Thyroid gland (tissue), 4 donors: Measurements from ENCODE around the gene ACSBG1.

Experiments used
- POLR2A ChIP-seq, 2 donors: fragments of 450-650 bp; IDR thresholded peaks; one replicate each; pipeline ENCODE4 v1.6.1; 2017; ENCODE audit warnings: antibody characterized with exemption in 2 of 2, mild to moderate bottlenecking in 2 of 2, moderate library complexity in 1 of 2
- TF ChIP-seq, protein P1 (sequence below), 6 experiments: fragments of 200-600 bp in 3 of 6; fragments of 450-650 bp in 3 of 6; sonication (generic) in 3 of 6; IDR thresholded peaks; one replicate each; pipeline ENCODE4 v1.5.1; 2016 to 2019; ENCODE audit warnings: antibody characterized with exemption in 6 of 6, mild to moderate bottlenecking in 2 of 6, inconsistent platforms in 1 of 6, moderate library complexity in 1 of 6

DNA sequence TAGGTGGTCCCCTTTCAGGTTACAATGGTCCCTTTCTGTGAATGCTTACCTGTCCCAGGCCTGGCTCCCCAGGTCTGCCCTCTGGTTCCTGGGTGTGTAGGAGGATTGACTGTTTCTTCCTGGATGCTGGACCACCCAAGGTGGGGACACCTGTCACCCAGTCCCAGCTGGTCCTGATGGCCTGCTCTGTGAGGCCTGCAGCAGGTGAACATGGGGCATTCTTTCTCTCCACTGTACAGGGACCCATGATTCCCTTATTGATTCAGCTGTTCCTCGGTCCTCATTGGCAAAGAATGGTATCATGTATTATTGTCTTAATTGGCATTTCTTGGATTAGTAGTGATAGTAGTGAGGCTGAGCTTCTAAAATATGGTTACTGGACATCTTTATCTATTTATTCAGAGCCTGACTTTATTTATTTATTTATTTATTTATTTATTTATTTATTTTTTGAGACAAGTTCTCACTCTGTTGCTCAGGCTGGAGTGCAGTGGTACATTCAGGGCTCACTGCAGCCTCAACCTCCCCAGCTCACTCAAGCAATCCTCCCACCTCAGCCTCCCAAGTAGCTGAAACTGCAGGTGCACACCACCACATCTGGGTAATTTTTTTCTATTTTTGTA, 21.2 kb upstream of the ACSBG1 start:
- TF ChIP-seq, protein P1, sequence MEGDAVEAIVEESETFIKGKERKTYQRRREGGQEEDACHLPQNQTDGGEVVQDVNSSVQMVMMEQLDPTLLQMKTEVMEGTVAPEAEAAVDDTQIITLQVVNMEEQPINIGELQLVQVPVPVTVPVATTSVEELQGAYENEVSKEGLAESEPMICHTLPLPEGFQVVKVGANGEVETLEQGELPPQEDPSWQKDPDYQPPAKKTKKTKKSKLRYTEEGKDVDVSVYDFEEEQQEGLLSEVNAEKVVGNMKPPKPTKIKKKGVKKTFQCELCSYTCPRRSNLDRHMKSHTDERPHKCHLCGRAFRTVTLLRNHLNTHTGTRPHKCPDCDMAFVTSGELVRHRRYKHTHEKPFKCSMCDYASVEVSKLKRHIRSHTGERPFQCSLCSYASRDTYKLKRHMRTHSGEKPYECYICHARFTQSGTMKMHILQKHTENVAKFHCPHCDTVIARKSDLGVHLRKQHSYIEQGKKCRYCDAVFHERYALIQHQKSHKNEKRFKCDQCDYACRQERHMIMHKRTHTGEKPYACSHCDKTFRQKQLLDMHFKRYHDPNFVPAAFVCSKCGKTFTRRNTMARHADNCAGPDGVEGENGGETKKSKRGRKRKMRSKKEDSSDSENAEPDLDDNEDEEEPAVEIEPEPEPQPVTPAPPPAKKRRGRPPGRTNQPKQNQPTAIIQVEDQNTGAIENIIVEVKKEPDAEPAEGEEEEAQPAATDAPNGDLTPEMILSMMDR (IDR thresholded peaks at IDR 0.05): no peak
- no peak for TF ChIP-seq POLR2A (IDR thresholded peaks at IDR 0.05)
